Thymus (tissue), 11 donors: ENCODE results near the gene KCNJ9. TPM values are rescaled to one million over a fixed set of nuclear protein-coding genes. Genes with fewer than 3 reads are reported as not detected.
"Not testable (repeated sequence)": the region's sequence is repeated elsewhere in the genome, so short reads cannot be mapped to it uniquely, and the experiment has no call there.

Source experiments
- DNase-seq, 9 donors: peaks; one replicate each; pipeline ENCODE4 v3.0.0-alpha.2; 2013; ENCODE audit warnings: low spot score in 9 of 9, low read depth in 6 of 9, missing footprints in 1 of 9
- H3K27ac ChIP-seq, 2 donors: one replicate each; pipeline ENCODE4 v1.5.1; 2013; ENCODE audit warnings: control low read depth in 1 of 2, low read depth in 1 of 2, low read length in 1 of 2, mild to moderate bottlenecking in 1 of 2, moderate library complexity in 1 of 2
- H3K27me3 ChIP-seq, 2 donors: one replicate each; pipeline ENCODE4 v1.5.1; 2013; ENCODE audit warnings: low read length in 1 of 2; ENCODE audit not compliant: control insufficient read depth in 2 of 2, insufficient read depth in 1 of 2
- H3K36me3 ChIP-seq, 2 donors: one replicate each; pipeline ENCODE4 v1.5.1; 2013; ENCODE audit warnings: low read length in 1 of 2, mild to moderate bottlenecking in 1 of 2, moderate library complexity in 1 of 2; ENCODE audit not compliant: control insufficient read depth in 2 of 2, insufficient read depth in 2 of 2
- H3K4me1 ChIP-seq, 2 donors: one replicate each; pipeline ENCODE4 v1.5.1; 2013; ENCODE audit warnings: low read length in 2 of 2; ENCODE audit not compliant: control insufficient read depth in 2 of 2, insufficient read depth in 2 of 2
- H3K4me3 ChIP-seq, 2 donors: one replicate each; pipeline ENCODE4 v1.5.1; 2013; ENCODE audit warnings: low read length in 2 of 2, control low read depth in 1 of 2, mild to moderate bottlenecking in 1 of 2
- H3K9me3 ChIP-seq, 2 donors: one replicate each; pipeline ENCODE4 v1.5.1; 2013; ENCODE audit warnings: low read length in 1 of 2, mild to moderate bottlenecking in 1 of 2; ENCODE audit not compliant: control insufficient read depth in 2 of 2, insufficient read depth in 1 of 2
- WGBS: extraction: QIAGEN DNeasy Blood & Tissue Kit; methylation state at CpG from one replicate; pipeline ENCODE4 v1.1.7; 2013; 5-methylcytosine and 5-hydroxymethylcytosine counted together
- polyA plus RNA-seq: library from polyadenylated mRNA; stranded (reverse); fragments of 200-250 nt; gene quantifications from one replicate; pipeline ENCODE4 v1.2.3, GENCODE V29; 2013
- total RNA-seq: library from RNA; stranded (reverse); fragments of 120-200 nt; gene quantifications from one replicate; pipeline ENCODE4 v1.2.4, GENCODE V29; 2013
- donor health status: healthy.

Gene KCNJ9
- total and polyA plus RNA-seq, 2 donors = 0.05 to 0.09 TPM

- Histone ChIP-seq H3K9me3 (no peaks in the 10 kb centered on the region), H3K4me3 (no peak overlapping the region), H3K36me3 (no peaks in the 10 kb centered on the region), H3K27me3 (peaks cover 0 to 3% of the 10 kb centered on the region in 2 donors), H3K27ac (no peak overlapping the region), H3K4me1 (peaks cover 4 to 10% of the 10 kb centered on the region in 2 donors)
- WGBS = 96% methylated on average over 5 of the region's 5 CpGs
- no peak for DNase-seq
Measured at GRCh38 chr1:160105155-160105554, 23.8 kb downstream of the KCNJ9 start.

GRCh38 chr1:160107512-160107911 lies 26.2 kb downstream of the KCNJ9 start:
- no peak overlapping the region for H3K4me3 ChIP-seq
- 97% methylated on average over 1 of the region's 1 CpG for WGBS
- H3K36me3 ChIP-seq = no peaks in the 10 kb centered on the region
- H3K4me1 ChIP-seq = no peaks in the 10 kb centered on the region
- H3K9me3 ChIP-seq = no peaks in the 10 kb centered on the region
- no peak overlapping the region for H3K27ac ChIP-seq
- no peak for DNase-seq
- peaks cover 0 to 3% of the 10 kb centered on the region in 2 donors for H3K27me3 ChIP-seq

- no peak overlapping the region for H3K27ac ChIP-seq
- 77% methylated on average over 6 of the region's 6 CpGs for WGBS
- H3K4me1 ChIP-seq = no peaks in the 10 kb centered on the region
- H3K27me3 ChIP-seq = peaks cover 0 to 8% of the 10 kb centered on the region in 2 donors
- H3K4me3 ChIP-seq = no peak overlapping the region
- H3K36me3 ChIP-seq = no peaks in the 10 kb centered on the region
- H3K9me3 ChIP-seq = no peaks in the 10 kb centered on the region
- DNase-seq = peak in 3 of 9 donors; percentile 28 to 56 (median 33)
Measured at GRCh38 chr1:160108888-160109662, 27.7 kb downstream of the KCNJ9 start.

- Histone ChIP-seq H3K9me3 (no peaks in the 10 kb centered on the region), H3K4me3 (no peak overlapping the region), H3K27ac (no peak overlapping the region), H3K36me3 (no peaks in the 10 kb centered on the region), H3K27me3 (peaks cover 0 to 9% of the 10 kb centered on the region in 2 donors), H3K4me1 (no peaks in the 10 kb centered on the region)
- WGBS = 90% methylated on average over 4 of the region's 4 CpGs
- DNase-seq = no peak
Measured at GRCh38 chr1:160109686-160110085, 28.3 kb downstream of the KCNJ9 start.

- not testable (repeated sequence) for H3K4me3 ChIP-seq, H3K36me3 ChIP-seq, H3K27ac ChIP-seq, H3K9me3 ChIP-seq, H3K4me1 ChIP-seq, DNase-seq
- WGBS = 97% methylated on average over 10 of the region's 10 CpGs
- H3K27me3 ChIP-seq = peaks cover 0 to 25% of the 10 kb centered on the region in 2 donors
Measured at GRCh38 chr1:160111462-160111861, 30.1 kb downstream of the KCNJ9 start.

GRCh38 chr1:160112357-160112756 lies 31.0 kb downstream of the KCNJ9 start:
- H3K4me1 ChIP-seq = no peaks in the 10 kb centered on the region
- no peak for DNase-seq

GRCh38 chr1:160113407-160113806 lies 32.1 kb downstream of the KCNJ9 start:
- H3K27ac ChIP-seq = no peak overlapping the region
- H3K27me3 ChIP-seq = peaks cover 0 to 43% of the 10 kb centered on the region in 2 donors
- H3K4me1 ChIP-seq = no peaks in the 10 kb centered on the region
- H3K9me3 ChIP-seq = no peaks in the 10 kb centered on the region
- 97% methylated on average over 8 of the region's 8 CpGs for WGBS
- no peak overlapping the region for H3K4me3 ChIP-seq
- DNase-seq = no peak
- no peaks in the 10 kb centered on the region for H3K36me3 ChIP-seq

More at GRCh38 chr1:160112357-160112756, 31.0 kb downstream of the KCNJ9 start:
- WGBS = 95% methylated on average over 12 of the region's 12 CpGs
- Histone ChIP-seq H3K27me3 (peaks cover 0 to 34% of the 10 kb centered on the region in 2 donors), H3K4me3 (no peak overlapping the region), H3K9me3 (no peaks in the 10 kb centered on the region), H3K36me3 (no peaks in the 10 kb centered on the region), H3K27ac (no peak overlapping the region)

GRCh38 chr1:160114085-160114484 lies 32.7 kb downstream of the KCNJ9 start:
- Histone ChIP-seq H3K27me3 (peaks cover 0 to 43% of the 10 kb centered on the region in 2 donors), H3K4me1 (no peaks in the 10 kb centered on the region), H3K27ac (no peak overlapping the region), H3K36me3 (no peaks in the 10 kb centered on the region), H3K9me3 (no peaks in the 10 kb centered on the region), H3K4me3 (no peak overlapping the region)
- WGBS = 96% methylated on average over 4 of the region's 4 CpGs
- DNase-seq = no peak

GRCh38 chr1:160115545-160116282 lies 34.4 kb downstream of the KCNJ9 start, which contains the start of gene ATP1A2:
Gene ATP1A2, plus strand, starts transcription at chr1:160115759. Its CDS starts 103 bp downstream, at chr1:160115862.
- Histone ChIP-seq H3K27me3 (peaks cover 0 to 40% of the 10 kb centered on the region in 2 donors), H3K27ac (no peak within 1 kb of the TSS), H3K4me1 (no peaks in the 10 kb centered on the region), H3K36me3 (no peaks in the 10 kb centered on the region), H3K9me3 (no peaks in the 10 kb centered on the region), H3K4me3 (no peak within 1 kb of the TSS)
- no peak for DNase-seq
- 69% methylated on average over 16 of the region's 16 CpGs for WGBS
